Heart right ventricle (tissue), 16 donors: Measurements from ENCODE around the gene PCYOX1L. TPM values are rescaled to one million over a fixed set of nuclear protein-coding genes. Genes with fewer than 3 reads are reported as not detected.

Experiments
- ATAC-seq, 8 donors: fragments of 200-7000 bp; cut with Tn5 transposase; one replicate each; pipeline ENCODE4 v1.9.1; 2020; ENCODE audit warnings: mild to moderate bottlenecking in 8 of 8, moderate library complexity in 8 of 8, moderate number of reproducible peaks in 1 of 8
- DNase-seq, 2 donors: peaks; one replicate each; pipeline ENCODE4 v3.0.0-alpha.2; 2020
- H3K27ac ChIP-seq, 10 donors: fragments of 200-600 bp; sonication (generic) in 2 of 10; one replicate each; pipeline versions ENCODE4 v1.5.0 to v1.8.0; 2020 to 2022; ENCODE audit warnings: mild to moderate bottlenecking in 3 of 10
- H3K27me3 ChIP-seq, 7 donors: fragments of 200-600 bp; one replicate each; pipeline ENCODE4 v1.8.0; 2021 to 2022; ENCODE audit warnings: mild to moderate bottlenecking in 2 of 7
- H3K36me3 ChIP-seq, 9 donors: fragments of 200-600 bp; sonication (generic) in 1 of 9; one replicate each; pipeline versions ENCODE4 v1.5.0 to v1.8.0; 2020 to 2022; ENCODE audit warnings: mild to moderate bottlenecking in 2 of 9
- H3K4me1 ChIP-seq, 9 donors: fragments of 200-600 bp; sonication (generic) in 1 of 9; one replicate each; pipeline versions ENCODE4 v1.5.0 to v1.8.0; 2020 to 2022; ENCODE audit warnings: mild to moderate bottlenecking in 4 of 9
- H3K4me3 ChIP-seq, 10 donors: fragments of 200-600 bp; sonication (generic) in 2 of 10; one replicate each; pipeline versions ENCODE4 v1.5.0 to v1.8.0; 2020 to 2022; ENCODE audit warnings: mild to moderate bottlenecking in 7 of 10, moderate library complexity in 2 of 10
- H3K9me3 ChIP-seq, 11 donors: fragments of 200-600 bp in 10 of 11; sonication (generic) in 2 of 11; one replicate each; pipeline versions ENCODE4 v1.5.0 to v1.8.0; 2013 to 2022; ENCODE audit warnings: mild to moderate bottlenecking in 2 of 11, control low read depth in 1 of 11, moderate library complexity in 1 of 11
- WGBS, 2 donors: extraction: QIAGEN DNeasy Blood & Tissue Kit; methylation state at CpG; one replicate each; pipeline ENCODE4 v1.1.7; 2013; ENCODE audit warnings: inconsistent platforms in 1 of 2; 5-methylcytosine and 5-hydroxymethylcytosine counted together
- intact Hi-C, 10 donors: fragments of 100-400 bp; cut with DNase I; formaldehyde crosslinking; loops; one replicate each; pipeline versions ENCODE4 v1.11.1 to v1.14.2; 2022
- polyA plus RNA-seq, 2 donors: library from polyadenylated mRNA; stranded (reverse); fragments of 200-250 nt; gene quantifications; one replicate each; pipeline ENCODE4 v1.2.3, GENCODE V29; 2013
- total RNA-seq, 10 donors: library from RNA; stranded (reverse); fragmentation: NEBNext Ultra II Directional in 3 of 10; extraction: Animal tissue kit (Norgen Biotek cat#: 25700) in 3 of 10; gene quantifications; one replicate each; pipeline versions ENCODE4 v1.2.1 to v1.2.4, GENCODE V29; 2021 to 2023
- TF ChIP-seq, protein P1 (sequence below), 9 donors: fragments of 200-600 bp; sonication (generic) in 2 of 9; IDR thresholded peaks; one replicate each; pipeline versions ENCODE4 v1.5.0 to v1.8.0; 2021 to 2022; ENCODE audit warnings: antibody characterized with exemption in 9 of 9, mild to moderate bottlenecking in 5 of 9, moderate library complexity in 1 of 9
- donor health status: Arrhythmogenic right ventricular cardiomyopathy.
- donor health status: ischemic (EF 13 %, LVEDD 7.1; RV severe dilation, severe dysfunction).
- donor health status: healthy with polysubstance abuse.
- donor health status: DM: no; HTN: yes; CAD: no.
- donor health status: DM: no; HTN: no; CAD: no.
- donor health status: ischemic (EF 25% LVEDD 6.9; RV normal size, moderate dysfunction).
- donor health status: ischemic (EF 25% LVEDD 5.7; RV mildly dilated, moderate dysfunction).
- donor health status: healthy.
- donor health status: DM: yes; HTN: yes; CAD: no.
- donor health status: Ischemic cardiomyopathy.
- donor health status: ischemic (EF 35%, LVEDD 5.7; RV mildly dilated, moderate dysfunction).
- donor health status: nonischemic (EF 11% LVEDD 7.7; RV severe dilation, severe dysfunction).
- donor health status: DM: yes; HTN: yes; CAD: no.
- donor health status: PGD.
- donor health status: ischemic (EF 29% LVEDD 5.4; RV normal size, mild dysfunction).
- donor health status: nonischemic (EF 23%, LVEDD 6.1; RV moderate dilation, normal function).

Gene PCYOX1L
- total and polyA plus RNA-seq, 12 donors, result 2.6 to 6.2 (median 4.4) TPM

DNA sequence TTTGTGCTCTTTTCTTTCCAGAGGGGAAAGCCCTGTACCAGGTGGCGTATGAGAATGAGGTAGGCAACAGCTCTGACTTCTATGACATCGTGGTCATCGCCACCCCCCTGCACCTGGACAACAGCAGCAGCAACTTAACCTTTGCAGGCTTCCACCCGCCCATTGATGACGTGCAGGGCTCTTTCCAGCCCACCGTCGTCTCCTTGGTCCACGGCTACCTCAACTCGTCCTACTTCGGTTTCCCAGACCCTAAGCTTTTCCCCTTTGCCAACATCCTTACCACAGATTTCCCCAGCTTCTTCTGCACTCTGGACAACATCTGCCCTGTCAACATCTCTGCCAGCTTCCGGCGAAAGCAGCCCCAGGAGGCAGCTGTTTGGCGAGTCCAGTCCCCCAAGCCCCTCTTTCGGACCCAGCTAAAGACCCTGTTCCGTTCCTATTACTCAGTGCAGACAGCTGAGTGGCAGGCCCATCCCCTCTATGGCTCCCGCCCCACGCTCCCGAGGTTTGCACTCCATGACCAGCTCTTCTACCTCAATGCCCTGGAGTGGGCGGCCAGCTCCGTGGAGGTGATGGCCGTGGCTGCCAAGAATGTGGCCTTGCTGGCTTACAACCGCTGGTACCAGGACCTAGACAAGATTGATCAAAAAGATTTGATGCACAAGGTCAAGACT lies 10.3 kb downstream of the PCYOX1L start:
- no peak for DNase-seq
- WGBS, 2 donors, result 89 to 91% methylated on average over 22 of the region's 22 CpGs
- intact Hi-C loops, result loop anchor here in 7 of 10 donors (5.0 to 10.0 kb wide), 6 partner anchors 51 to 199 kb away; no protein-coding TSS in a partner anchor

DNA sequence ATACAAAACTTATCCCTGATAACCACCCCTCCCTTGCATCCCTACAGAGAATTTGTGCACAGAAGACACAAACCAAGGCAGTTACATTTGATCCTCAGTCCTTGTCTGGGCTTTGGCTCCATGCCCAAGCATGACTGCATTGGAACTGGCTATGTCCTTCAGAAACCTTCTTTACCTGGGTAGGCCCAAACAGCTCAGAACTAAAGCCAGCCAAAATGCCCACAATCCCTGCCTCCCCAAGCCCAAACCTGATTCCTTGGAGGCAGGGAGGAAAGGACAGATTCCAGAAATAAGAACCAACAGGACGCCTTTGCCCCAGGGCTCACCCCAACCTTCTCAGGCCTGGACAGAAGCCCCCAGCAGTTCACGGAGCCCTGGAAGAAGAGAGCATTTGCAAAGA lies 13.0 kb downstream of the PCYOX1L start:
- intact Hi-C loops, result loop anchor here in 7 of 10 donors (1.0 to 5.0 kb wide), 7 partner anchors 54 to 106 kb away; no protein-coding TSS in a partner anchor
- DNase-seq, result no peak
- H3K4me1 ChIP-seq, result peaks cover 0 to 36% (median 12%) of the 10 kb centered on the region in 9 donors

More for the DNA sequence above, 10.3 kb downstream of the PCYOX1L start:
- TF ChIP-seq, protein P1, sequence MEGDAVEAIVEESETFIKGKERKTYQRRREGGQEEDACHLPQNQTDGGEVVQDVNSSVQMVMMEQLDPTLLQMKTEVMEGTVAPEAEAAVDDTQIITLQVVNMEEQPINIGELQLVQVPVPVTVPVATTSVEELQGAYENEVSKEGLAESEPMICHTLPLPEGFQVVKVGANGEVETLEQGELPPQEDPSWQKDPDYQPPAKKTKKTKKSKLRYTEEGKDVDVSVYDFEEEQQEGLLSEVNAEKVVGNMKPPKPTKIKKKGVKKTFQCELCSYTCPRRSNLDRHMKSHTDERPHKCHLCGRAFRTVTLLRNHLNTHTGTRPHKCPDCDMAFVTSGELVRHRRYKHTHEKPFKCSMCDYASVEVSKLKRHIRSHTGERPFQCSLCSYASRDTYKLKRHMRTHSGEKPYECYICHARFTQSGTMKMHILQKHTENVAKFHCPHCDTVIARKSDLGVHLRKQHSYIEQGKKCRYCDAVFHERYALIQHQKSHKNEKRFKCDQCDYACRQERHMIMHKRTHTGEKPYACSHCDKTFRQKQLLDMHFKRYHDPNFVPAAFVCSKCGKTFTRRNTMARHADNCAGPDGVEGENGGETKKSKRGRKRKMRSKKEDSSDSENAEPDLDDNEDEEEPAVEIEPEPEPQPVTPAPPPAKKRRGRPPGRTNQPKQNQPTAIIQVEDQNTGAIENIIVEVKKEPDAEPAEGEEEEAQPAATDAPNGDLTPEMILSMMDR (IDR thresholded peaks at IDR 0.05), result no peak
- Histone ChIP-seq H3K27me3 (no peaks in the 10 kb centered on the region), H3K4me1 (peaks cover 0 to 36% (median 12%) of the 10 kb centered on the region in 9 donors), H3K4me3 (no peak overlapping the region), H3K27ac (no peak overlapping the region), H3K9me3 (no peaks in the 10 kb centered on the region), H3K36me3 (peaks cover 0 to 4% (median 0%) of the 10 kb centered on the region in 9 donors)
- no peak for ATAC-seq

DNA sequence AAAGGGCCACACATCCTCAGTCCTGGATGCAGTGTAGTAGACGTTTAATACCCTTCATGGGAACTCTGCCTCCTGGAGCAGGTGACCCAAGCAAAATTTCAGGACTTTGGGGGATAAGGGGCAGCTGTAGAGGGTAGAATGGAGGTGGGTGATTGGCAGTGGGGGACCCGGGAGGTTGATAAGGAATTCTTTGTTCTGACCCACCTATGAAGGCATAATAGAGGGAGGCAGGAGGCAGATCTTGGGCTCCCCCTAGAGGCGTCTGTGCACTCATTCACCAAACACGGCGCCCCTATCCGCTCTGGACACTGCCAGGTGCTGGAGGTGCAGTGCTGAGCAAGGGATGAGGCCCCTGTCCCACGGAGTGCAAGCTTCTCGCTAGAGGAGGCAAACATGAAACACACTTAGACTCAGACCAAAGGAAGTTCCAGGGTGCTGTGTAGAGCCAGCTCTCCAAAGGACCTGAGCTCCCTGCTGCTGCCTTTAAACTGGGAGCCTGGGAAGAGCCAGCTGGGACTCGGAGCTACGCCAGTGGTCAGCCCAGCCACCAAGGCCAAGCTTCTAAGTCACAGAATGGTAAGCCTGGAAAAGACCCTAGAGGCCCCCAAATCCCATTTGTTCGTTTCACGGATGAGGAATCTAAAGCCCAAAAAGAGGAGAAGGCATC lies 13.6 kb downstream of the PCYOX1L start:
- Histone ChIP-seq H3K9me3 (no peaks in the 10 kb centered on the region), H3K27me3 (no peaks in the 10 kb centered on the region), H3K4me3 (no peak overlapping the region), H3K27ac (peak overlapping the region in 2 of 10 donors; percentile 3 to 34), H3K4me1 (peaks cover 0 to 36% (median 12%) of the 10 kb centered on the region in 9 donors), H3K36me3 (no peaks in the 10 kb centered on the region)
- 40 to 43% methylated on average over 12 of the region's 12 CpGs for WGBS, 2 donors
- intact Hi-C loops, result loop anchor here in 7 of 10 donors (1.0 to 5.0 kb wide), 7 partner anchors 54 to 107 kb away; no protein-coding TSS in a partner anchor
- ATAC-seq (peak; percentile 63 to 87 (median 82)), DNase-seq (peak; percentile 51 to 69)
- TF ChIP-seq, protein P1 (IDR thresholded peaks at IDR 0.05), result peak; percentile 68 to 86 (median 83)

More for the DNA sequence above, 13.0 kb downstream of the PCYOX1L start:
- Histone ChIP-seq H3K27me3 (no peaks in the 10 kb centered on the region), H3K9me3 (no peaks in the 10 kb centered on the region), H3K36me3 (no peaks in the 10 kb centered on the region), H3K4me3 (no peak overlapping the region), H3K27ac (peak overlapping the region in 1 of 10 donors; percentile 34)
- TF ChIP-seq, protein P1 (IDR thresholded peaks at IDR 0.05), result no peak
- no peak for ATAC-seq
- 86 to 89% methylated on average over 2 of the region's 2 CpGs for WGBS, 2 donors

DNA sequence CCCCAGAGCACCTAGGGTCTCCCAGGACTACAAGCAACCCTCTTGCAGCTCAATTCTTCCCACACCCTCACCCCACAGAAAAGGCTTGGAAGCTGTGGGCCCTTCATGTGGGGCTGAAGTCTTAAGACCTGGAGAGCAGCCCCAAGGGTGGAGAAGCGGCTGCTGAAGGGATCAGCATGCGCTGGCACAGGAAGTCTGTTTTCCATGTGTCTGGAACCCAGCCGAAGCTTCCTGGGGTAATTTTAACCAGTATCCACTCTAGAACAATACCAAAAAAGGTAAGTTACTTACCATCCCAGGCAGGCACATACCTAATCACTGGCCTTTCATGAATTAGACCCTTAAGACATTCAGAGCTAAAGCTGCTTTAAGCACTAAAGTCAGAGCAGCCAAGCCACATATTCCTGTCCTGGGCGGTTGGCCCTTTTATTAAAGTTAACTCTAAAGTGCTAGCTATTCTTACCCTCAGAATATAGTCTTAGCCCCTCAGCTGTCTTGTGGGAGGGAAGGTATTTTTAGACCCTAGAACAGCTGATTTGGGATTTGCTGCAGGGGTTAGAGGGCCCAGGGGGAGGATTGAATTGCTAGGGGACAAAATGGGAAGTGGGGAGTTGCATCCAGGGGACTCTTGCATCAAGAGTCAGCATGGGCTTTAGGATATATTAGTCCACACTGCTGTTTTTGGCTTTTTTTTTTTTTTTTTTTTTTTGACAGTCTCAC lies 14.4 kb downstream of the PCYOX1L start:
- WGBS, 2 donors, result 62 to 68% methylated on average over 4 of the region's 4 CpGs
- Histone ChIP-seq H3K4me1 (peaks cover 0 to 35% (median 10%) of the 10 kb centered on the region in 9 donors), H3K27ac (peak overlapping the region in 3 of 10 donors; percentile 3 to 27 (median 23)), H3K27me3 (no peaks in the 10 kb centered on the region), H3K4me3 (no peak overlapping the region), H3K9me3 (no peaks in the 10 kb centered on the region), H3K36me3 (no peaks in the 10 kb centered on the region)
- ATAC-seq (no peak), DNase-seq (no peak)
- intact Hi-C loops, result loop anchor here in 2 of 10 donors (5.0 kb wide), 2 partner anchors 55 to 105 kb away; no protein-coding TSS in a partner anchor
- TF ChIP-seq, protein P1 (IDR thresholded peaks at IDR 0.05), result no peak
